Measurements from ENCODE around the gene EPHB2.
A peak's percentile ranks its signal among the peaks of the same experiment; 100 is the strongest.

The EPHB2 gene

GRCh38 chr1:22887491-22887890 is 176.9 kb downstream of the EPHB2 start:
- H3K4me3 ChIP-seq (ENCODE audit: low read depth, low read length) = no peak overlapping the region
- no peak for TF ChIP-seq POLR2A (IDR thresholded peaks at IDR 0.05; ENCODE audit: extremely low read depth, insufficient read length)
- no peak for TF ChIP-seq MYC (IDR thresholded peaks at IDR 0.05; ENCODE audit: low read depth, low read length)
- TF ChIP-seq CTCF (IDR thresholded peaks at IDR 0.05; ENCODE audit: low read depth, low read length) = no peak
- no peak for TF ChIP-seq MAX (IDR thresholded peaks at IDR 0.05; ENCODE audit: low read depth, low read length)
- DNase-seq (ENCODE audit: low read depth) = no peak

- no peak overlapping the region for H3K4me3 ChIP-seq (ENCODE audit: low read depth, low read length)
- no peak for TF ChIP-seq POLR2A (IDR thresholded peaks at IDR 0.05; ENCODE audit: extremely low read depth, insufficient read length)
- no peak for DNase-seq (ENCODE audit: low read depth)
Measured at GRCh38 chr1:22888320-22889075, 177.9 kb downstream of the EPHB2 start.

- no peak overlapping the region for H3K4me3 ChIP-seq (ENCODE audit: low read depth, low read length)
- peak; percentile 40 for DNase-seq (ENCODE audit: low read depth)
- TF ChIP-seq CTCF (IDR thresholded peaks at IDR 0.05; ENCODE audit: low read depth, low read length) (peak; percentile 75), MYC (IDR thresholded peaks at IDR 0.05; ENCODE audit: low read depth, low read length) (no peak), POLR2A (IDR thresholded peaks at IDR 0.05; ENCODE audit: extremely low read depth, insufficient read length) (no peak)
Measured at GRCh38 chr1:22889213-22889827, 178.7 kb downstream of the EPHB2 start.

- no peak for DNase-seq (ENCODE audit: low read depth)
- H3K4me3 ChIP-seq (ENCODE audit: low read depth, low read length) = no peak overlapping the region
- TF ChIP-seq CTCF (IDR thresholded peaks at IDR 0.05; ENCODE audit: low read depth, low read length) = no peak
- no peak for TF ChIP-seq POLR2A (IDR thresholded peaks at IDR 0.05; ENCODE audit: extremely low read depth, insufficient read length)
- TF ChIP-seq MAX (IDR thresholded peaks at IDR 0.05; ENCODE audit: low read depth, low read length) = no peak
- no peak for TF ChIP-seq MYC (IDR thresholded peaks at IDR 0.05; ENCODE audit: low read depth, low read length)
Measured at GRCh38 chr1:22892789-22893188, 182.2 kb downstream of the EPHB2 start.

- TF ChIP-seq MYC (IDR thresholded peaks at IDR 0.05; ENCODE audit: low read depth, low read length) (no peak), POLR2A (IDR thresholded peaks at IDR 0.05; ENCODE audit: extremely low read depth, insufficient read length) (no peak), MAX (IDR thresholded peaks at IDR 0.05; ENCODE audit: low read depth, low read length) (no peak), CTCF (IDR thresholded peaks at IDR 0.05; ENCODE audit: low read depth, low read length) (no peak)
- H3K4me3 ChIP-seq (ENCODE audit: low read depth, low read length) = no peak overlapping the region
- no peak for DNase-seq (ENCODE audit: low read depth)
Measured at GRCh38 chr1:22893292-22893691, 182.7 kb downstream of the EPHB2 start.

- no peak overlapping the region for H3K4me3 ChIP-seq (ENCODE audit: low read depth, low read length)
- TF ChIP-seq MAX (IDR thresholded peaks at IDR 0.05; ENCODE audit: low read depth, low read length) (no peak), MYC (IDR thresholded peaks at IDR 0.05; ENCODE audit: low read depth, low read length) (no peak), POLR2A (IDR thresholded peaks at IDR 0.05; ENCODE audit: extremely low read depth, insufficient read length) (no peak), CTCF (IDR thresholded peaks at IDR 0.05; ENCODE audit: low read depth, low read length) (no peak)
- DNase-seq (ENCODE audit: low read depth) = no peak
Measured at GRCh38 chr1:22895357-22895756, 184.7 kb downstream of the EPHB2 start.
